Peyer's patch (tissue), 4 donors: ENCODE results near the gene SMYD3. TPM values are rescaled to one million over a fixed set of nuclear protein-coding genes. Genes with fewer than 3 reads are reported as not detected.

Experiments used
- DNase-seq, 3 donors: peaks; one replicate each; pipeline ENCODE4 v3.0.0-alpha.2; 2017 to 2019
- H3K27ac ChIP-seq, 4 donors: fragments of 200-600 bp; sonication (generic); one replicate each; pipeline ENCODE4 v1.5.1; 2016 to 2019
- H3K27me3 ChIP-seq, 2 donors: fragments of 200-600 bp; sonication (generic); one replicate each; pipeline ENCODE4 v1.5.1; 2019
- H3K36me3 ChIP-seq, 3 donors: fragments of 200-600 bp; sonication (generic); one replicate each; pipeline ENCODE4 v1.5.1; 2016 to 2019
- H3K4me1 ChIP-seq, 4 donors: fragments of 200-600 bp; sonication (generic); one replicate each; pipeline ENCODE4 v1.5.1; 2016 to 2019
- H3K4me3 ChIP-seq, 4 donors: fragments of 200-600 bp; sonication (generic); 1 replicate in 3 of 4; 2 replicates in 1 of 4; pipeline ENCODE4 v1.5.1; 2016 to 2019; ENCODE audit warnings: mild to moderate bottlenecking in 1 of 4
- H3K9me3 ChIP-seq, 4 donors: fragments of 200-600 bp; sonication (generic); one replicate each; pipeline ENCODE4 v1.5.1; 2016 to 2019; ENCODE audit warnings: mild to moderate bottlenecking in 1 of 4
- POLR2A ChIP-seq, 2 donors: fragments of 450-650 bp; IDR thresholded peaks; one replicate each; pipeline ENCODE4 v1.5.1; 2017; ENCODE audit warnings: antibody characterized with exemption in 2 of 2, mild to moderate bottlenecking in 2 of 2, moderate library complexity in 2 of 2
- total RNA-seq, 4 donors: library from RNA; depleted of rRNA; stranded (reverse); fragments of >200 nt; gene quantifications; one replicate each; pipeline ENCODE4 v1.1.0, GENCODE V29; 2016
- TF ChIP-seq, protein P1 (sequence below), 6 experiments: fragments of 450-650 bp in 4 of 6; fragments of 200-600 bp in 2 of 6; sonication (generic) in 1 of 6; IDR thresholded peaks; one replicate each; pipeline ENCODE4 v1.5.1; 2017 to 2019; ENCODE audit warnings: antibody characterized with exemption in 6 of 6, mild to moderate bottlenecking in 3 of 6, moderate library complexity in 1 of 6

The SMYD3 gene
- total RNA-seq, 4 donors from 2014 or later: 19.8 to 55.3 (median 26.9) TPM

GRCh38 chr1:245968775-245969174 is 538.3 kb downstream of the SMYD3 start:
- TF ChIP-seq, protein P1, sequence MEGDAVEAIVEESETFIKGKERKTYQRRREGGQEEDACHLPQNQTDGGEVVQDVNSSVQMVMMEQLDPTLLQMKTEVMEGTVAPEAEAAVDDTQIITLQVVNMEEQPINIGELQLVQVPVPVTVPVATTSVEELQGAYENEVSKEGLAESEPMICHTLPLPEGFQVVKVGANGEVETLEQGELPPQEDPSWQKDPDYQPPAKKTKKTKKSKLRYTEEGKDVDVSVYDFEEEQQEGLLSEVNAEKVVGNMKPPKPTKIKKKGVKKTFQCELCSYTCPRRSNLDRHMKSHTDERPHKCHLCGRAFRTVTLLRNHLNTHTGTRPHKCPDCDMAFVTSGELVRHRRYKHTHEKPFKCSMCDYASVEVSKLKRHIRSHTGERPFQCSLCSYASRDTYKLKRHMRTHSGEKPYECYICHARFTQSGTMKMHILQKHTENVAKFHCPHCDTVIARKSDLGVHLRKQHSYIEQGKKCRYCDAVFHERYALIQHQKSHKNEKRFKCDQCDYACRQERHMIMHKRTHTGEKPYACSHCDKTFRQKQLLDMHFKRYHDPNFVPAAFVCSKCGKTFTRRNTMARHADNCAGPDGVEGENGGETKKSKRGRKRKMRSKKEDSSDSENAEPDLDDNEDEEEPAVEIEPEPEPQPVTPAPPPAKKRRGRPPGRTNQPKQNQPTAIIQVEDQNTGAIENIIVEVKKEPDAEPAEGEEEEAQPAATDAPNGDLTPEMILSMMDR (IDR thresholded peaks at IDR 0.05): no peak
- no peak for TF ChIP-seq POLR2A (IDR thresholded peaks at IDR 0.05)
- no peaks in the 10 kb centered on the region for H3K9me3 ChIP-seq
- H3K4me3 ChIP-seq: no peak overlapping the region
- no peaks in the 10 kb centered on the region for H3K36me3 ChIP-seq
- no peaks in the 10 kb centered on the region for H3K4me1 ChIP-seq
- DNase-seq: no peak
- no peaks in the 10 kb centered on the region for H3K27me3 ChIP-seq
- no peak overlapping the region for H3K27ac ChIP-seq

- H3K27me3 ChIP-seq: no peaks in the 10 kb centered on the region
- H3K4me3 ChIP-seq: no peak overlapping the region
- H3K9me3 ChIP-seq: no peaks in the 10 kb centered on the region
- TF ChIP-seq, protein P1 (IDR thresholded peaks at IDR 0.05): no peak
- TF ChIP-seq POLR2A (IDR thresholded peaks at IDR 0.05): no peak
- DNase-seq: no peak
- no peaks in the 10 kb centered on the region for H3K36me3 ChIP-seq
- H3K27ac ChIP-seq: no peak overlapping the region
- H3K4me1 ChIP-seq: no peaks in the 10 kb centered on the region
These were observed 541.7 kb downstream of the SMYD3 start for GRCh38 chr1:245965398-245965797.

DNA sequence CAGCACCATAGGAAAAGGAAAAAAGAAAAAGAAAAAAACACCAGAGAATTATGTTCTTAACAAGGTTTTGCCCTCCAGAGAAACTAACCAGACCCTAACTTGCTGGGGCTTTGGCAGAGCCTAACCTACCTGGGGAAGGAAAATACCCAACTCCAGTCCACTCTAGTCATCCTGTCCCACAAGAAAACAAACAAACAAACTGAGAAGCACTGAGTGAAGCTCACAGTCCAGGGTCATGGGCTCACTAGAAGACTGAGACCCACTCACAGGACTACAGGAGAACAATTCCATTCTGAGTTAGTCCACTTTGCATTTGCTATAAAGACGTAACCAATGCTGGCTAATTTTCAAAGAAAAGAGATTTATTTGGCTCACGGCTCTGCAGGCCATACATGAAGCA is 543.4 kb downstream of the SMYD3 start:
- no peak overlapping the region for H3K27ac ChIP-seq
- H3K4me3 ChIP-seq: no peak overlapping the region
- no peak for DNase-seq
- H3K4me1 ChIP-seq: no peaks in the 10 kb centered on the region
- no peaks in the 10 kb centered on the region for H3K27me3 ChIP-seq
- no peaks in the 10 kb centered on the region for H3K36me3 ChIP-seq
- no peak for TF ChIP-seq POLR2A (IDR thresholded peaks at IDR 0.05)
- TF ChIP-seq, protein P1 (IDR thresholded peaks at IDR 0.05): no peak
- no peaks in the 10 kb centered on the region for H3K9me3 ChIP-seq

- Histone ChIP-seq H3K36me3 (no peaks in the 10 kb centered on the region), H3K4me1 (no peaks in the 10 kb centered on the region), H3K9me3 (no peaks in the 10 kb centered on the region), H3K27me3 (no peaks in the 10 kb centered on the region), H3K27ac (no peak overlapping the region), H3K4me3 (no peak overlapping the region)
- no peak for DNase-seq
- TF ChIP-seq, protein P1 (IDR thresholded peaks at IDR 0.05): no peak
- no peak for TF ChIP-seq POLR2A (IDR thresholded peaks at IDR 0.05)
These were observed 544.6 kb downstream of the SMYD3 start for GRCh38 chr1:245962453-245962852.

DNA sequence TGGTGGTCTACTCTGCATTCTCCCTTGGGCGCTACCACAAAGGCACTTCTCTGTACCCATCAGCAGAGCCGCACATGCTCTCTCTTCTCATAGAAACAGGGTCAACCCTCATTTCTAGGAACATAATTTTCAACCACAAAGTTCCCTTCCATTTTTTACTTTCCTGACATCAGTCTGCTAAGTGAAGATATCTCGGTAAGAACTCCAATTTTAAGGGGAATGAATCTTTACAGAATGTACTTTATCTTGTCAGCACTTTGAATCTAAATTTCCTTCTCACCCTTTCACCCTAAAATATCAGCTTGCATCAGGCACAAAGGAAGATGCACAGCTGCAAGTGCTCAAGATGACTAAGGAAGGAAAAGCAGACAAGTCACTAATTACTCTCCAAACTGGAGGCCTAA is 545.9 kb downstream of the SMYD3 start:
- TF ChIP-seq POLR2A (IDR thresholded peaks at IDR 0.05): no peak
- TF ChIP-seq, protein P1 (IDR thresholded peaks at IDR 0.05): no peak
- no peak overlapping the region for H3K27ac ChIP-seq
- no peak for DNase-seq
- no peak overlapping the region for H3K4me3 ChIP-seq
- no peaks in the 10 kb centered on the region for H3K4me1 ChIP-seq
- H3K27me3 ChIP-seq: no peaks in the 10 kb centered on the region
- H3K36me3 ChIP-seq: no peaks in the 10 kb centered on the region
- no peaks in the 10 kb centered on the region for H3K9me3 ChIP-seq

- no peaks in the 10 kb centered on the region for H3K4me1 ChIP-seq
- H3K9me3 ChIP-seq: no peaks in the 10 kb centered on the region
- H3K36me3 ChIP-seq: no peaks in the 10 kb centered on the region
- no peak overlapping the region for H3K4me3 ChIP-seq
- no peak for TF ChIP-seq POLR2A (IDR thresholded peaks at IDR 0.05)
- TF ChIP-seq, protein P1 (IDR thresholded peaks at IDR 0.05): no peak
- H3K27me3 ChIP-seq: no peaks in the 10 kb centered on the region
- DNase-seq: no peak
- H3K27ac ChIP-seq: no peak overlapping the region
These were observed 546.9 kb downstream of the SMYD3 start for GRCh38 chr1:245960171-245960570.
